Right renal pelvis (tissue), 4 donors: ENCODE measurements around the gene ZCCHC9. TPM values are rescaled to one million over a fixed set of nuclear protein-coding genes. Genes with fewer than 3 reads are reported as not detected.
A peak's percentile ranks its signal among the peaks of the same experiment; 100 is the strongest.

ENCODE experiments used
- DNase-seq, 4 donors: peaks; one replicate each; pipeline ENCODE4 v3.0.0-alpha.2; 2013; ENCODE audit warnings: low read depth in 4 of 4, low spot score in 3 of 4, missing footprints in 1 of 4
- polyA plus RNA-seq, 4 donors: library from polyadenylated mRNA; unstranded; fragments of 120-200 nt; gene quantifications; one replicate each; pipeline ENCODE4 v1.2.1, GENCODE V29; 2013; ENCODE audit not compliant: insufficient read length in 4 of 4

ZCCHC9 gene
- polyA plus RNA-seq, 4 donors, result 37.1 to 47.1 (median 42.8) TPM

- no peak for DNase-seq
Measured at GRCh38 chr5:81354093-81354492, 52.7 kb downstream of the ZCCHC9 start.

- DNase-seq, result no peak
Measured at GRCh38 chr5:81355291-81356251, 54.2 kb downstream of the ZCCHC9 start.

GRCh38 chr5:81359108-81359507, 57.7 kb downstream of the ZCCHC9 start:
- DNase-seq, result no peak

GRCh38 chr5:81359881-81360280, 58.5 kb downstream of the ZCCHC9 start:
- no peak for DNase-seq

- no peak for DNase-seq
Measured at GRCh38 chr5:81360640-81361039, 59.3 kb downstream of the ZCCHC9 start.

GRCh38 chr5:81361600-81361999, 60.2 kb downstream of the ZCCHC9 start:
- peak in 1 of 4 donors; percentile 15 for DNase-seq

Other genes starting within 250 kb of the ZCCHC9 start
- gene CKMT2, start 68.3 kb upstream of the ZCCHC9 start, polyA plus RNA-seq, result 1 to 10 TPM; 5.7 to 9.2 (median 5.9) TPM
- gene ACOT12, start 92.5 kb downstream of the ZCCHC9 start, polyA plus RNA-seq, result 1 to 10 TPM in 1 of 4 donors, under 1 TPM in 3; 0.43 to 1.1 (median 0.76) TPM